ENCODE measurements around the gene NT5C1A.

NT5C1A gene

GRCh38 chr1:39671793-39672550 lies at the start of gene NT5C1A:
Gene NT5C1A, minus strand, starts transcription at chr1:39672107. Its CDS starts 69 bp downstream, at chr1:39672038.
- DNase-seq, result peak; percentile 48

GRCh38 chr1:39721664-39722063 lies 49.8 kb upstream of the NT5C1A start:
- DNase-seq, result no peak

GRCh38 chr1:39720094-39720999 lies 48.4 kb upstream of the NT5C1A start:
- peak; percentile 71 for DNase-seq

GRCh38 chr1:39717809-39718208 lies 45.9 kb upstream of the NT5C1A start:
- no peak for DNase-seq

- no peak for DNase-seq
Observed at GRCh38 chr1:39713557-39713956, 41.6 kb upstream of the NT5C1A start.

GRCh38 chr1:39711966-39712340 lies 40.0 kb upstream of the NT5C1A start:
- no peak for DNase-seq

GRCh38 chr1:39711104-39711965 lies 39.4 kb upstream of the NT5C1A start:
- DNase-seq, result no peak

GRCh38 chr1:39707506-39707905 lies 35.6 kb upstream of the NT5C1A start:
- no peak for DNase-seq

GRCh38 chr1:39704757-39705156 lies 32.9 kb upstream of the NT5C1A start:
- no peak for DNase-seq

- no peak for DNase-seq
Observed at GRCh38 chr1:39701049-39701439, 29.1 kb upstream of the NT5C1A start.

- DNase-seq, result no peak
Observed at GRCh38 chr1:39700348-39700747, 28.4 kb upstream of the NT5C1A start.

- no peak for DNase-seq
Observed at GRCh38 chr1:39699419-39699818, 27.5 kb upstream of the NT5C1A start.

- DNase-seq, result no peak
Observed at GRCh38 chr1:39698568-39698967, 26.7 kb upstream of the NT5C1A start.

GRCh38 chr1:39696448-39696847 lies 24.5 kb upstream of the NT5C1A start:
- no peak for DNase-seq

- no peak for DNase-seq
Observed at GRCh38 chr1:39695016-39695415, 23.1 kb upstream of the NT5C1A start.

GRCh38 chr1:39694026-39694425 lies 22.1 kb upstream of the NT5C1A start:
- no peak for DNase-seq

GRCh38 chr1:39692152-39693074 lies 20.5 kb upstream of the NT5C1A start:
- DNase-seq, result no peak

- peak; percentile 91 for DNase-seq
Observed at GRCh38 chr1:39691383-39692151, 19.7 kb upstream of the NT5C1A start, which contains the start of gene HPCAL4. Gene HPCAL4, minus strand, starts transcription at chr1:39691433. Its CDS starts 6,830 bp downstream, at chr1:39684603.

GRCh38 chr1:39690794-39691382 lies 19.0 kb upstream of the NT5C1A start:
- DNase-seq, result no peak

- no peak for DNase-seq
Observed at GRCh38 chr1:39690225-39690624, 18.3 kb upstream of the NT5C1A start.

GRCh38 chr1:39689635-39690034 lies 17.7 kb upstream of the NT5C1A start:
- no peak for DNase-seq
